ENCODE data around the gene ATOH8.

Gene ATOH8

DNA sequence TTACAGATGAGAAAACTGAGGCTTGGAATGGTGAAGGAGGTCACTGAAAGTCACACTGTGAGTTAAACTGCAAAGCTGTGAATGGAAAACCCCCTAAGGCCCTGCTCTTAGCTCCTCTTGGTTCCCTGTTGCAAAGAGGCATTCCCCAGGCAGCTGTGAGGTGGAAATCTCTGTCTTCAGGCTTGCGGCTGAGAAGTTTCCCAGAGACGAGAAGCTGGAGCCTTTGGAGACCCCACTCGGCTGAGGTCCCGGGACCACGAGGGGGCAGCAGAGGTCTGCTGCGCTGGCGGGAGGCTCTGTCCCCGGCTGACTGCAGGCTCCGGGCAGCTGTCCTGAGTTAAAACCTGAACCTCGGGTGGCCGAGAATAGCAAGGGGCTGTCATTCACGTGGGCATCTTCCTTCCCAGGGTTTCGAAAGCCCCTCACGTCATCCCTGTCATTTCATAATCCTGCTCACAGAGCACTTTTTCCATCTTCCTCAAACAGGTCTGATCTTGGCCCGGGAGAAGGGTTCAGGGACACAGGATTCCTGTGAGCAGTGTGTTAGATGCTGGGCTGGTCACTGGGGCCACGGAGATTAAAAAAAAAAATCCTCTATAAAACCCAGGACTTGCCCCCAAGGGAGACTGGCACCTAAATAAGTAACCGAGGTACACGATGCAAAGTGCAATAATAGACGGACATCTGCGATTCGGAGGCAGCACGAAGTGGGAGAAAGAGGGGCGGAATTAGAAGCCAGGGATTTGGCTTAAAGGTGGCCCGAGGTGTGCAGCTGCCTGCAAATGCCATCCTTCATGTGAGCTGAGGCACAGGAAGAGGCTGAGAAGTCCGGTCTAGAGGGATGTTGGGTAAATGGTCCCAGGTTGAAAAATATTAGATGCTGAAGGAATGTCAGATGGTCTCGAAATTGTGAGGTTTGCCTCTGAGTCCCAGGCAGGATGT lies 24.6 kb upstream of the ATOH8 start:
- Mint-ChIP-seq H3K4me3 (no peak overlapping the region), H3K4me1 (peaks cover 7% of the 10 kb centered on the region), H3K36me3 (no peaks in the 10 kb centered on the region), H3K9me3 (no peaks in the 10 kb centered on the region), H3K27me3 (peaks cover 28% of the 10 kb centered on the region), H3K27ac (no peak overlapping the region)
- peak; percentile 85 for ATAC-seq

DNA sequence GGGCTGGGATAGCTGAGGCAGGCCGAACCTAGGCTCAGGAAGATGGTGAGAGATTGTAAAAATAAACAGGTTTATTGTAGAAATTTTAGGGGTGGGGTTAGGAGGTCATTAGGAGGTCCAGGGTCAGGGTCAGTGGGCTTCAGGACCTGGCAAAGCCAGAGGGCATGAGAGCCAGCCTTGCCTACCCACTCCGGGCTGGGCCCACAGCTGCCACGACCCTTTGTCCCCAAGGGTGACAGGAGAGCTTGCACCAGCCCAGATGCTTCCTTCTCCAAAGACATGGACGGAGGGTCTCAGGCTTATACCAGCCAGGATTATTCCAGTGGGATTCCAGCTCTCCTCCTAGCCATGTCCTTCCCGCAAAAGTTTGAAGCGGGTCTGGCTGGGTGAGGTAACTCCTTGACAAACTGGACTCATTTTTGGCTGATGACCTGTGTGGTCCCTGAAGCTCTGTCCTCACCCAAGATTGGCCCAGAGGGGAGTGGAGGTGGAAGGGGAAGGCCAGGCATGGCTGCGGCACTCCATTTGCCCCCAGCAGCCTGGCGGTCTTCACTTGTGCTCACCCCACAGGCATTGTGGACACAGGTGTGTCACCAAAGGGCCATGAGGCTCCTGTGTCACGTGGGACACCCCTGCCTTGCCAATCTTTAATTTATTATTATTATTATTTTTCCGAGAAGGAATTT lies 23.8 kb upstream of the ATOH8 start:
- no peak overlapping the region for H3K27ac Mint-ChIP-seq

DNA sequence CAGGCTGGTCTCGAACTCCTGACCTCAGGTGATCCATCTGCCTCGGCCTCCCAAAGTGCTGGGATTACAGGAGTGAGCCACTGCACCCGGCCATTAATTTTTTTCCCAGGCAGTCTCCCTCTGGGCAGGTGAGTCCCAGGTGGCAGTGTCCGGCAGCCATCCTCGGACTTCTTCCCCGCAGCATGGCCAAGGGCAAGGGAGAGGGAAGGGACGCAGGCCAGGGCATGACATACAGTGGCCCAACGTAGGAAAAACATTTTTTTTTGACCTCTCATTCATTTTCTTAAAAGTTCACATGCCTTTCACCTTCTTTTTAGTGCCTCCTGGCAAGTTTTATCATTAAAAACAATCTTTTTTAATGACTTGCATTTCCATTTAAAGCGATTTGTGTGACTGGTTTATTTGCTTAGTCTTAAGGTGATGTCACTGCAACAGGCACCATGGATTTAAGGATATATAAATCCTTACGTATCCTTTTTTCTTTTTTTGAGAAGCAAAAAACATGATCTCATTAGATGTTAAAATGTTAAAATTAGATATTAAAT lies 23.0 kb upstream of the ATOH8 start:
- no peak overlapping the region for H3K4me3 Mint-ChIP-seq
- no peak overlapping the region for H3K27ac Mint-ChIP-seq
- peaks cover 7% of the 10 kb centered on the region for H3K4me1 Mint-ChIP-seq
- no peaks in the 10 kb centered on the region for H3K9me3 Mint-ChIP-seq
- H3K36me3 Mint-ChIP-seq, result no peaks in the 10 kb centered on the region
- H3K27me3 Mint-ChIP-seq, result peaks cover 37% of the 10 kb centered on the region
- ATAC-seq, result no peak

More for the DNA sequence above, 23.8 kb upstream of the ATOH8 start:
- H3K27me3 Mint-ChIP-seq, result peaks cover 36% of the 10 kb centered on the region
- peaks cover 7% of the 10 kb centered on the region for H3K4me1 Mint-ChIP-seq
- H3K36me3 Mint-ChIP-seq, result no peaks in the 10 kb centered on the region
- no peak overlapping the region for H3K4me3 Mint-ChIP-seq
- no peaks in the 10 kb centered on the region for H3K9me3 Mint-ChIP-seq
- no peak for ATAC-seq

DNA sequence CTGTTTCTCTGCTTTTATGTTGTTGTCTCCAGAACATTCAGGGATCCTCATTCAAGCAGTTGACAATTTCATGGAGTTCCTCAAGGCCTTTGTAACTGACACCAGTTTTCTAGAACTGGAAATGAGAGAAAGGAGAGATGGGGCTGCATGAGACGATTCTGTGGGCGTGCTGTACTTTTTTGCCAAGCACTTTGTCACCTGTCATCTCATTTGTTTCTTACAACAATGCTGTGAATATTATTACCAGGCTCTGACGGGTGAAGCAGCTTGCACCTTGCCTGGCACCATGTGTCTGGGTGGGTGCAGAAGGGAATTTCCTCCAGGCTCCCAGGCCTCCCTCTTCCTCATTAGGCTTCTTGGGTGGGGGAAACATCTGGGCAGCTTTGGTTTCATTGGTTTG lies 22.2 kb upstream of the ATOH8 start:
- Mint-ChIP-seq H3K27me3 (peaks cover 37% of the 10 kb centered on the region), H3K9me3 (no peaks in the 10 kb centered on the region), H3K36me3 (no peaks in the 10 kb centered on the region), H3K4me3 (no peak overlapping the region), H3K4me1 (peaks cover 7% of the 10 kb centered on the region), H3K27ac (no peak overlapping the region)
- peak; percentile 59 for ATAC-seq

DNA sequence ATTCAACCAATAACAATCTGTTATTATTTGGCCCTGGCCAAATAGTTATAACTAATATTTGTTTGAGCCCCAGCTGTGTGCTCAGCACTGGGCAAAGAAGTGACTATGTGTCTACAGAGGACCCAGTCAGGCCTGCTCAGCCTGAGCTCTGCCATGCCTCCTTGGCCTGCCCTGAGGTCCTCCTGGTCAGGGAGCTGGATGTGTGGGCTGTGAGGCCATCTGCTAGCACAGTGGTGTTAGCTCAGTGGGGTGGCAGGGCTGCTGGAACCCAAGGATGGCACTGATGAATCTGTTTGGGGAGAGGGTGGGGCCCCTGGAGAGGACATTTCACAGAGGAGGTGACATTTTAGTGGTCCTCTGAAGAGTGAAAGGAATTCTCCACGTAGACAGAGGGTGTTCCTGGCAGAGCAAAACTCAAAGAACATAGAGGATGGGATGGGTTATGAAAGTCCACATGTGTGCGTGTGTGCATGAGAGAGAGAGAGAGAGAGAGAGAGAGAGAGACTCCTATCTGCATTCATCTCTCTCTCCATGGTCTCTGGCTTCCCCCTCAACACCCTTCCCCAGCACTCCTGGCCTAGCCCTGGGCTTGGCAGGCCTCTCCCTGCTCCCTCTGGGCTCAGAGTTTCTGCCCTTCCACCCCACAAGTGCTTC lies 21.2 kb upstream of the ATOH8 start:
- Mint-ChIP-seq H3K4me1 (peaks cover 7% of the 10 kb centered on the region), H3K36me3 (no peaks in the 10 kb centered on the region), H3K27me3 (peaks cover 37% of the 10 kb centered on the region), H3K27ac (no peak overlapping the region), H3K4me3 (no peak overlapping the region), H3K9me3 (no peaks in the 10 kb centered on the region)
- ATAC-seq, result no peak

DNA sequence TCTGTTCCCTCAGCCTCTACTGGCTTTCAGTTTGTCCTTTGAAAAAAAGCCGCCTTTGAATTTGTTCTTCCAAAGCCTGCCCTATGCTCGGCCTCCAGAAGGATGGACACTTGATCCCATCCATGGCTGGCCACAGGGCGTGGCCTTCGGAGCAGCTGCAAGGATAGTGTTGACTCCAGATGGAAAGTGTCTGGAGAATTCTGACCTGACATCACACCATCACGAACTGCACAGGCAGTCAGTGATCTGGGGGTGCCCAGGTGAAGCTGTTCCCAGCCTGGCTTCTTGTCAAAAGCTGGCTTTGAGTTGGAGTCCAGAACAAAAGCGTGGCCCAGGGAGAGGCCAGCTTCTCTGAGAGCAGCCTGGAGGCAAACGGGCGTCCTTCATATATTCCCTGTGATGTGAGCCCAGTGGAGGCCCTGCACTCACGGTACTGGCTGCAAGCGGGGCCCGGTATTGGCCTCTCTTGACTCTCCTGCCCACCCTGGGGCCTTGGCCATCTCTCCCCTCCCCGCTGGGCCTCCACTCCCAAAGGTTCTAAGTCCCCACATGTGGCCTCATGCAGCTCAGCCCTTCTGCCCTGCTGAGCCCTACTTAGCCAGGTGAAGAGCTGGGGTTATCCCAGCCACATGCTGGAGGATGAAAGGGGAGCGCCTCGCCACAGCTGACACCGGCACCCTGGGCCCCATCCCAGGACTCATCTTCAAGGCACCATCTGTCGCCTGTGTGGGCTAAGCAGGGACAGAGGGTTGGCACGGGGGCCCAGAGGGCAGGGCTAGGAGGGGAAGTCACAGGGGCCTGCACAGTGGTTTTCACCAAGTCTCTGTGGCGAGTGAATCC lies 20.4 kb upstream of the ATOH8 start:
- Mint-ChIP-seq H3K4me1 (peaks cover 7% of the 10 kb centered on the region), H3K27me3 (peaks cover 30% of the 10 kb centered on the region), H3K4me3 (no peak overlapping the region), H3K27ac (no peak overlapping the region), H3K9me3 (no peaks in the 10 kb centered on the region), H3K36me3 (no peaks in the 10 kb centered on the region)
- no peak for ATAC-seq

DNA sequence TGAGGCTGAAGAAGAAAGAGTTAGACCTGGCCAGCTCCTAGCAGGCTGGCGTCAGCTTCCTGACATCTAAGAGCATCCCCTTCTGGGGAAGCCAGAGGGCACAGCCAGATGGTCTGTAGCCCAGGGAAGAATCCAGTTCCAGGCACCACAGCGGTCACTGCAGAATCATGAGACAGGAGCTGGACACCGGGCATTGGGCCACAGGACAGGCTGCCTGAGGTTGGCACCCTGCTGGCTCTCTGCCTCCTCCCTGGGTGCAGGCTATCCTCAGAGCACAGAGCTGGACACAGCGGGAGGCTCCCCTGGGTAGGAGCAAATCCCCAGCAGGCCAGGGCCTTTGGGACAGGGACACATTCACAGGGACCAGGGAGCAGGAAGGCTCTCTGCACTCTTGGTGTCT lies 19.8 kb upstream of the ATOH8 start:
- ATAC-seq, result no peak
- no peak overlapping the region for H3K4me3 Mint-ChIP-seq
- H3K4me1 Mint-ChIP-seq, result peaks cover 4% of the 10 kb centered on the region
- H3K27ac Mint-ChIP-seq, result no peak overlapping the region
- H3K9me3 Mint-ChIP-seq, result no peaks in the 10 kb centered on the region
- peaks cover 24% of the 10 kb centered on the region for H3K27me3 Mint-ChIP-seq
- H3K36me3 Mint-ChIP-seq, result no peaks in the 10 kb centered on the region

GRCh38 chr2:85734942-85735608 lies 18.7 kb upstream of the ATOH8 start:
- no peak overlapping the region for H3K27ac Mint-ChIP-seq
- H3K4me1 Mint-ChIP-seq, result no peaks in the 10 kb centered on the region
- H3K36me3 Mint-ChIP-seq, result no peaks in the 10 kb centered on the region
- H3K4me3 Mint-ChIP-seq, result no peak overlapping the region
- H3K9me3 Mint-ChIP-seq, result no peaks in the 10 kb centered on the region
- ATAC-seq, result no peak
- H3K27me3 Mint-ChIP-seq, result peaks cover 21% of the 10 kb centered on the region

DNA sequence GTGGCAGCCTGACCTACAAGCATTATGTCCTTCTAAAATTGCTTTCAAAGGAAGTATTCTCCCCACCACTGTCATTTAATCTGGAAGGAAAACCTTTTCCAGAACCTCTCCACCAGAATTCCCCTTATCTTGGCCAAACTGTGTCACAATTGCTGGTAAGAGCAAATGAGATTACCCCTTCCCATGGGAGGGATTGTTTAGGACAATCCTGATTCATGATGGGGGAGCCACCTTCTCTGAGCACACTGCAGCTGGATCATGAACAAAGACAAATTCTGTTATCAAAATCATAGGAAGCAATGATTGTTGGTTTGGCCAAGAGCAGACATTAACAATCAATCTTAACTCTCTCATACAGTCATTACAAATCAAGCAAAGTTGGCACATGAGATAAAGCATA lies 18.1 kb upstream of the ATOH8 start:
- Mint-ChIP-seq H3K27me3 (peaks cover 22% of the 10 kb centered on the region), H3K27ac (no peak overlapping the region), H3K9me3 (no peaks in the 10 kb centered on the region), H3K4me3 (no peak overlapping the region), H3K36me3 (no peaks in the 10 kb centered on the region), H3K4me1 (no peaks in the 10 kb centered on the region)
- ATAC-seq, result no peak

GRCh38 chr2:85736456-85737355 lies 17.1 kb upstream of the ATOH8 start:
- Mint-ChIP-seq H3K4me3 (no peak overlapping the region), H3K9me3 (no peaks in the 10 kb centered on the region), H3K36me3 (no peaks in the 10 kb centered on the region), H3K27me3 (peaks cover 31% of the 10 kb centered on the region), H3K4me1 (no peaks in the 10 kb centered on the region), H3K27ac (no peak overlapping the region)
- no peak for ATAC-seq

GRCh38 chr2:85737481-85737880 lies 16.3 kb upstream of the ATOH8 start:
- ATAC-seq, result no peak
- H3K9me3 Mint-ChIP-seq, result no peaks in the 10 kb centered on the region
- peaks cover 38% of the 10 kb centered on the region for H3K27me3 Mint-ChIP-seq
- no peak overlapping the region for H3K4me3 Mint-ChIP-seq
- H3K4me1 Mint-ChIP-seq, result no peaks in the 10 kb centered on the region
- no peaks in the 10 kb centered on the region for H3K36me3 Mint-ChIP-seq
- no peak overlapping the region for H3K27ac Mint-ChIP-seq

DNA sequence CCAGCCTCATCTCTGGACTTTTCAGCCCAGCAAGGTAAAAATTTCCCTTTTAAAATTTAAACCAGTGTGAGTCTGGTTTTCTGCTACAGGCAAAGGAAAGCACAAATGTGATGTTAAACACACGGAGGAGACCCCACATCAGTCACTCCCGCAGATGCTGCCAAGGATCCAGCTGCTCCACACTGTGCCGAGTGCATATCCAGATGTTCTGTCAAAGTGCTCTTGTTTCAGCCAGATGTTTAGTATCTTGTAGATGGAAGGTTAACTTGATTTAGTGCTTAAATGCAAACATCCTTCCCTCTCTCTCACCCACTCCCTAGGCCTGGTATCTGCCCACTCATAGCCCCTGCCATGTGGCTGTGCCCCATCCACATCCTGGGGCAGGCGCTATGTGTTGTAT lies 15.8 kb upstream of the ATOH8 start:
- H3K9me3 Mint-ChIP-seq, result no peaks in the 10 kb centered on the region
- H3K4me3 Mint-ChIP-seq, result no peak overlapping the region
- H3K27me3 Mint-ChIP-seq, result peaks cover 43% of the 10 kb centered on the region
- no peak overlapping the region for H3K27ac Mint-ChIP-seq
- H3K4me1 Mint-ChIP-seq, result no peaks in the 10 kb centered on the region
- H3K36me3 Mint-ChIP-seq, result no peaks in the 10 kb centered on the region
- no peak for ATAC-seq

DNA sequence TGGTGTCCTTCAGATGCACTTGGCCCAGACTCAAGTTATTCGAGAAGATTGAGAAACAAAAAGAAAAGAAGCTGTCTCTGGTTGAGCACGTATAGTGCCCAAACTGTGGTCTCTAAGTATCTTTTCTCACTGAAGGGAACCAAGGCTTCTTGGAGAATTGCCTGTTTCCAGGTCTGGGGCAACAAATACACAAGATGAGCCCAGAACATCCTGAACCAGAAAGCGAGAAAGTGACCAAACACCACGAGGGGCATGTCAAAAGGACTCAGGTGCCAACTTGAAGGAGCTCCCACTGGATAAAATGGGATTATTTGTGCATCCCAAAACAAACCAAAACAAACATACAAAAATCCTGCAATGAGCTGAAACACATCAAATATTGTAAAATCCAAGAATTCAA lies 13.6 kb upstream of the ATOH8 start:
- Mint-ChIP-seq H3K9me3 (no peaks in the 10 kb centered on the region), H3K27ac (no peak overlapping the region), H3K36me3 (no peaks in the 10 kb centered on the region), H3K4me1 (peaks cover 4% of the 10 kb centered on the region), H3K27me3 (peaks cover 39% of the 10 kb centered on the region), H3K4me3 (no peak overlapping the region)
- ATAC-seq, result no peak
